ENCODE data around the gene PIGM.
"Not testable (repeated sequence)": the region's sequence is repeated elsewhere in the genome, so short reads cannot be mapped to it uniquely, and the experiment has no call there.

The PIGM gene

DNA sequence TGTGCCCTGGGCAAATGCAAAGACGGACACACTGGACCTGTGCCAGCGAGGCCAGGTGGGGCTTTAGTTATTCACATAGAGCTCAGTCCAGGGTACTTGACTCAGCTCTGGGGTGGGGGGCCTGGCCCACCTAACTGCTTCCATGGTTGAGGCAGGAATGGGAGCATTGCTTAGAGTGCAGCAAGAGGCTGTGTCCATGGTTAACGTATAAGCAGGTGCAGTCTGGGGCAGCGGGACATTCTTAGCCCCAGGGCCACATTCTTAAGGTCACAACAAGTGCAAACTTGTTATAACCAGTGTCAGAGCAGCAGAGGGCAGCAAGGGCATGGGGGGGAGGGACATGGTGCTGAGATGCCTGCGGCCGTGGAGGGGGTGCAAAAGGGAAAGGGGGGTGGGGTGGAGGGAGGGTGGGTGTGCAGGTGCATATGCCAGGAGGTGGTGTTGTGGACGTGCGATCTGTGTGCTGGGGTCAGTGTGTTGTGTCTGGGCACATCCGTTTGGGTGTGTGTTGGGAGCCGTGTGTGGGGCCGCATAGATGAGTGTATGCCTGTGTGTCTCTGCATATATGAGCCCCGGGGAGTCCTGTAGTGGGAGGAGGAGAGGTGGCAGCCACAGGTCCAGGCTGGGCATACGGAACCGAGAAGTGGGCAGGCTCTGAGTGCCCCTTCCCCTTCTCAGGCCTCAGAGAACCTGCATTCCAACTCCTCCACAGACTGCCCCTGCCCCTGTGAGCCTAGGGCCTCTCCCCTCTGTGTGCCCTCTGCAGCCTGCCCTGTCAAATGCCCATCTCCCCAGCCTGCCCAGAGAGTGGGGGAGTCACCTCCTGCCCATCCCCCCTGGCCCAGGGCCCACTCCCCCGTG is 29.8 kb upstream of the PIGM start:
- no peak for DNase-seq (ENCODE audit: low read depth, low spot score)

DNA sequence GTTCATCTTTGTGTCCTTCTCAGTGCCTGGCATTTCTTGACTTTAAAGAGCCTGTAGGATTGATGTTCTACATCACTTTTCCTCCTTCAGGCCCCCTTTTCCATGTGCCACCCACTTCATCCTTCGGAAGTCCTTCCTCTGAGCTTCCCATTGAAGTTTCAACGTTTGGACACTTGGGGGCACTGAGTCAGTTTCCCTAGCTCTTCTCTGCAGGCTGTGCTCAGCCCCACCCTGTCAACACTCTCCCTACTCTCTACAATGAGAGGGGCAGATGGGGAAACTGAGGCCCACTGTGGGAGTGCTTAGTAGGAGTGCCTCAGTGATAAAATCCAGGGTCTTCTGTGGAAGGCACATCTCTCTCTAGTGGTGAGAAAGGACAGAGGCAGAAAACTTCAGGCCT is 26.3 kb upstream of the PIGM start:
- DNase-seq (ENCODE audit: low read depth, low spot score): no peak

DNA sequence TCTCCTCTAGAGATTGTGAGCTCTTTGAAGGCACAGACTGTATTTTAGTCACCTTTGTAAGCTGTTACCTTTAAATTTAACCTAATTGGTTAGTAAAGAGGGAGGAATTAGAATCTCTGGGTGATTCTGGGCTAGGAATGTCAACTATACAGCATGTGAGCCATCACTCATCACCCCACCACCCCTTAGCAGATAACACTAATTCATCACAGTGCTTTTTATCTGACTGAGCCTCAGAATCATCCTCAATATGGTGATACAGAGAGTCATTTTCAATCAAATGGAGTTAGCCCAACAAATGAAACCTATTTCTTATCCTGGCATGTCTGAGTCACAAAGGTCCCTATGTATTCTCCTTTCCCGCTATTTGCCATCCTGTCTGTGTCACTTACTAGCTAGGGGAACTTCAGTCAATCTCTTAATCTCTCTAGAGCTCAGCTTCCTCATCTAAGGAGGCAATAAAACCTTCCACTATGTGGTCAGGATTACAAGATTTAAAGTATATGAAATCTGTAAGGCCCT is 24.9 kb upstream of the PIGM start:
- no peak for DNase-seq (ENCODE audit: low read depth, low spot score)

DNA sequence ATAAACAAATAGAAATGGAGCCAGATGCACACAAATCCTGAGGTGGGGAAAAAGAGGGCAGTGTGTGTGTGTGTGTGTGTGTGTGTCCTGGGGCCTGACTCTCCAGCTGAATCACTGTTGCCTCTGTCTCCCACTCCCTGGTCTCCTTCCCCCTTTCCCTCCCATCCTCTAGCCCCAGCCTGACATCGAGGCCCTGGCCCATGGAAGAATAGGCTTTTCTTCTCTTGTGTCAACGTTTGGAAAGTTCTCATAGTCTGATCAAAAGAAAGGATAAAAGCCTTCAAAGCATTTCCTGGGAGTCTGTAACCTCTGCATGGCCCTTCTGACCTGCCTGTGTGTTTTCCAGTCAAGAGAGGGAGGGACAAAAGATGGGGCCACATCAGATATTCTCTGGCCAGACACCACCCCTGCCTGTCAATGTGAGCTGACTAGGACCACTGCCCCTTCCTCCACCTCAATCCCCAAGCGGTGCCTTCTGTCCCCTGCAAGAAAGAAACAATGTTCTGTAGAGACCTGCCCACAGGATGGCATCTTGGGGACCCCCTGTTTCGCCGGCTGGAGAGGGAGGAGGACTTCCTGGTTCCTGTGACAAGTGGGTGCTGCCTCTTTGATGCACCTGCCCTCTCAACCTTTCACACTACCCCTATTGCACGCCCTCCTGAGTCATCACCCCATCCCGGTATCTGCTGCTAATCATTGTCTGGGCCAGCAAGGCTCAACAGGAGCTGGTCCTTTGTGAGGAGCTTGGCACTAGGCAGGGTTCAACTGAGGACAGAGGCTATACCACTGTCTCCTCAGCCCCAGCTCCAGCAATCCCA is 22.0 kb upstream of the PIGM start:
- DNase-seq (ENCODE audit: low read depth, low spot score): no peak

DNA sequence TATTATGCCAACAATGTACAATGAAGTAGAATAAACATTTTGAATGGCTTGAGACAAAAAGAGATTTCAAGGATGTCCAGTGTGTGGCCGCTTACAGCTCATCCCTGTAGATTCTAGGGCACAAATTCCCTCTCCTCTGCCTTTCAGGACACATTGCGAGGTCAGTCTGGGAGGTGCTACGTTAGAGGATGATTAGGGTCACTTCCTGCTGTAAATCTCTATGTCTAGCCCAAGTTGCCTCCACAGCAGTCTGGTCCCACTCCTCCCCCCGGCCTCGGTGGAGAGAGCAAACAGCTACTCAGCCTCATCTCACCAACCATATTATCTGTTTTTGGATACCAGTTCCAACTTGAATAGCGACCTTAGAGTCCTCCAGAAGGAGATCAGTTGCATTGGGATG is 21.1 kb upstream of the PIGM start:
- no peak for DNase-seq (ENCODE audit: low read depth, low spot score)

DNA sequence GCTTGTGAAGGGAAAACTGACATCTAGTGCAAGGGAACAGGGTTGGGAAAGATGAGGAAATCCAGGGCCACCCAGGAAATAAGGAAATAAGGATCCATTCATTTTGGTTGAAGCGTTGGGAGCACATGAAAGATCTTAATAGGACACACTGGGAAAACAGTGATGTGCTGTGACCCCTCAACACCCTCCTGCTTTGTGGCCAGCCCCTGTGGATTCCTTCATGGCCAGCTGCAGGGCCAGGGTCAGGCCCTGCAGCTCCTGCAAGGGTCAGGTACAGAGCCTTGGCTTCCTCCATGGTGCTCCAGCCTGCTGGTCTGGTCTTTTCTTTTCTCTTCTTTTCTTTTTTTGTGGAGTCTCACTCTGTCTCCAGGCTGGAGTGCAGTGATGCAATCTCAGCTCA is 18.8 kb upstream of the PIGM start:
- no peak for DNase-seq (ENCODE audit: low read depth, low spot score)

DNA sequence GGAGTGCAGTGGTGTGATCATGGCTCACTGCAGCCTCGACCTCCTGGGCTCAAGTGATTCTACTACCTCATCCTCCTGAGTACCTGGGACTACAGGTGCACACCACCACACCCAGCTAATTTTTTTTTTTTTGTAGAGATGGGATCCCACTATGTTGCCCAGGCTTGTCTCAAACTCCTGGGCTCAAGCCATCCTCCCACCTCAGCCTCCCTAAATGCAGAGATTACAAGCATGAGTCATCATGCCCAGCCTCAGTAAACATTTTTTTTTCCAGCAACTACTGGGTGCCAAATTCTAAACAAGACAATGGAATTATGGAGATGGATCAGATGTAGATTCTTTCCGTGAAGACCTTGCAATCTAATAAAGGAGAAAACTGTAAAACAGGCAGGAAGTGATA is 18.4 kb upstream of the PIGM start:
- not testable (repeated sequence) for DNase-seq (ENCODE audit: low read depth, low spot score)

DNA sequence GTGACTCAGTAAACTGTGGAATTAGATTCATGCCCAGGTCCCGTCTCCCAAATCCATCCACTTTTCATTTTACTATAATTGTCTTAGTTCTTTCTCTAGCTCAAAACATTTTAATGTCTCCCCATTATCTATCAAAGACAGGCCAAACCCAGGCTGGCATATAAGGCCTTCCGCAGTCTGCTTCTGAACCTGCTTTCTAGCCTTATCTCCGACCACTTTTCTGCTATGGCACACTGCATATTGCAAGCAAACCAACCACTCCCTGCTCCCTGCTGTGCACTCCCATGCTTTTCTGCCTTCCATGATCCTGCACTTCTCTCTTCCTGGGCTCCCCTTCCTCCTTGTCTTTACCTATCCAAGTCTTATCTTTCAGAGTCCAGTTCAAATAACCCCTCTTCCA is 17.3 kb upstream of the PIGM start:
- no peak for DNase-seq (ENCODE audit: low read depth, low spot score)

DNA sequence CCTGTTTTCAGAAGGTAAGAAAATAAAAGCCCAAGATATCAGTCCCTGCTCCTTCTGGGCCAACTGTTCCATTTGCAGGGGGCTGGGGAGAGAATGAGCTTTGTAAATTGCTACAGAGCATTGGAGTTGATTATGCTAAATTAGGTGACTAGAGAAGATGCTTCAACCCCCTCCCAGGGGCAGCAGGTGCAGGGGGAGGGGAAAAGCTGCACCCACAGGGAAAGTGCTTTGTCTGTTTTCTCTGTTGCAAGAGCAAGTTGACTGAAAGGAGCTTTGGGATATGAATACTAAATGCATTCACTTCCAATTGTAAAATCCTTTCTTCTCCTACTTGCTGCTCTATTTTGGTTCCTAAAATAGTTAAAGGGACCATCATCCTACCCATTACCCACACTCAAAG is 16.5 kb upstream of the PIGM start:
- no peak for DNase-seq (ENCODE audit: low read depth, low spot score)

DNA sequence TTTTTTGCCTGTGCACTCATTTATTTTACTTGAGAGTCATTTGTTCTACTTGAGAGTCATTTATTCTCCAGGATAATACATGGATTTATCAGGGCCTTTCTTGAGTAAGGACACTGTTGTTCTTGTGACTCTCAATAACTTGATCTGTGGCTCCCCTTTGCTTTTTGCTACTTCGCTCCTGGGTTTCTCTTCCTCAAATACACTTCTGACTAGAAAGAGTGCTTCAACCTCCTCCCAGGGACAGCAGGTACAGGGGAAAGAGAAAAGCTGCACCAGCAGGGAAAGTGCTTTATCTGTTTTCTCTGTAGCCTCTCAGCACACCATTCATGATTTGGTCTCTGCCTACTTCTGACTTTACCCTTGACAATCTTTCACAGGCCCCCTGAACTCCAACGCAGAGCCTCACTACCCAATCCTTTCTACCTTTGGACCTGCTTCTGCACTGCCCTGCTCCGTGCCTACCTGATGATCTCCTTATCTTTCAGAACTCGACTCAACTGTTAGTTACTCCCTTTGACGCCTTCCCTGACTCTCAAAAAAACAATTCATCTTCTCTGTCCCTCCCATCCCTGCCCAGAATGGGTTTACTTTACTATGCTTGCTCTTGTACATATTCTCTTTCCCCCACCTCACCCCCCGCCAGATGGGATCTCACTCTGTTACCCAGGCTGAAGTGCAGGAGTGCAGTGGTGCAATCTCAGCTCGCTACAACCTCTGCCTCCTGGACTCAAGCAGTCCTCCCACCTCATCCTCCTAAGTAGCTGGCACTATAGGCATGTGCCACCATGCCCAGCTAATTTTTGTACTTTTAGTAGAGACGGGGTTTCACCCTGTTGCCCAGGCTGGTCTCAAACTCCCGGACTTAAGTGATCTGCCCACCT is 15.6 kb upstream of the PIGM start:
- DNase-seq (ENCODE audit: low read depth, low spot score): no peak

DNA sequence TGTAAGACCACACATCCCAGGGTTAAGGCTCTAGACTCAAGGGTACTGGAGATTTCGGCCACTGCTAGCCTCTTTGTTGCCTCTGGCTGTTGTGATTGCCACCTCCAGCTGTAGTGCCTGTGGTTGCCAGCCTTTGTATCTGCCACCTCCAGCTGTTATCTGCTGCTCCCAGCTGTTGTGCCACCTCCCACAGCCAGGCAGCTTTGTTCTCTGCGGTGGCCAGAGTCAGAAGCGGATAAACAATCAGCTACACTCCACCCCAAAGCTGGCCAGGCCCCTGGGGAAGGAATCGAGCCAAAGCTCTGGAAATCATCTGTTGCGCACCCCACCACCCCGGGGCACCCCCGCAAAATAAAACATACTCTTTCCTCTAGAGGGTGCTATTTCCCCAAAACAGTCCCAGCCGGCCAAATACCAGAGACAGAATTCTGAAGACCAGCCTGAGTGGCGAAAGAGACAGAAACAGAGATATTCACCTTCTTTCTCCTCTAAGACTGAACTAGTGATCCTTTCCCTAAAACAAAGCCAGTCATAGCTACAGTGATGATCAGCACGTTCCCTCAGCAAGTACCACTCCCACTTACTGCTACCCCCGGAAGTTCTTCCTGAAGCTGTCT is 14.8 kb upstream of the PIGM start:
- no peak for DNase-seq (ENCODE audit: low read depth, low spot score)

DNA sequence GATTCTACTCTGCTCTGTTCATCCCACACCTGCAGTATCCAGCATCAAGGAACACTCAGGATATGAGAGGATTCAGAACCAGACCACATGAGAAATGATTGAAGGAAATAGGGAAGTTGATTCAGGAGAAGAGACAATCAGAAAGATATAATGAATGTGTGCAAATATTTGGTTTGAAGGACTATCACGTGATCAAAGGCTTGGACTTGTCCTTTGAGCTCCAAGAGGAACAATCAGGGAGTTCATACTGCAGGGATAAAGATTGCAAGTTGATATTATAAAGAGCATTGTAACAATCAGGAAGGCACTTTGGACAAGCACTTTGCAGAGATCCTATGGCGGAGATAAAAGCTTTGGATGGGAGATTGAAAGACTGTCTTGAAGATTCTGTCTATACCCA is 13.9 kb upstream of the PIGM start:
- DNase-seq (ENCODE audit: low read depth, low spot score): no peak

DNA sequence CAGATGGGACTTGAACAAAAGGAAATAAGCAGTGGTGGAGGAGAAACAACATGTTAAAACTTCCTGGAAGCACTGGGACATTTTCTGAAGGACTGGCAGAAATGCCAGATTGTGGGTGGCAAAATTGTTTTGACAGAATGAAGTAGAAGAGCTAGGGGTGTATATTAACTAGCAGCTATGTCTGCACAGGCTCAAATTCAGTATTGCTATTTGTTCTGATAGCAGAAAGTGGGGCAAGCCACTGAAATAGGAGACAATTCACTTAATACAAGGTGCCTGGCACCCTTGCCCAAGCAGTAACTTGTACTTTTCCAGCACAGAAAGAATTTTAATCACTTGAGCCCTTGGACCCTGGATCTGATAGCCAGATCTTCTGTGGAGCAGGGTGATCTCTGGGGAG is 11.8 kb upstream of the PIGM start:
- no peak for DNase-seq (ENCODE audit: low read depth, low spot score)

DNA sequence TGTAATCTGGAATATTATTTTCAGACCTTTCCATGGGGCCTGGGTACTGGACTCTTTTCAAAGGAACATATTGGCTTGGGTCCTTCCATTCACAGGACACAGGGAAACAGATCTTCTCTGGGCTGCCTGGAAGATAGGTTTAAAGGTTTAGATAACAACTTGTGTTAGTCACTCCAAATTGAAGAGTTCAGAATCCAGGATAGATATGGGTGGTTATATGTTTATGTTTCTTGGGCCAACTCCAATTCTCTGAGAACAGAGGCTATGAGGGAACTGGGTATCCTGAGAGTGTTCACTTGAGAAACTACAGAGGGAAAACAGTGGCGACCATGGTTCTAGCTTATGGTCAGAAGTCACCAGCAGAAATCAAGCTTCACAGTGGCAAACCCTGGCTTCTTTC is 8.7 kb upstream of the PIGM start:
- DNase-seq (ENCODE audit: low read depth, low spot score): no peak

DNA sequence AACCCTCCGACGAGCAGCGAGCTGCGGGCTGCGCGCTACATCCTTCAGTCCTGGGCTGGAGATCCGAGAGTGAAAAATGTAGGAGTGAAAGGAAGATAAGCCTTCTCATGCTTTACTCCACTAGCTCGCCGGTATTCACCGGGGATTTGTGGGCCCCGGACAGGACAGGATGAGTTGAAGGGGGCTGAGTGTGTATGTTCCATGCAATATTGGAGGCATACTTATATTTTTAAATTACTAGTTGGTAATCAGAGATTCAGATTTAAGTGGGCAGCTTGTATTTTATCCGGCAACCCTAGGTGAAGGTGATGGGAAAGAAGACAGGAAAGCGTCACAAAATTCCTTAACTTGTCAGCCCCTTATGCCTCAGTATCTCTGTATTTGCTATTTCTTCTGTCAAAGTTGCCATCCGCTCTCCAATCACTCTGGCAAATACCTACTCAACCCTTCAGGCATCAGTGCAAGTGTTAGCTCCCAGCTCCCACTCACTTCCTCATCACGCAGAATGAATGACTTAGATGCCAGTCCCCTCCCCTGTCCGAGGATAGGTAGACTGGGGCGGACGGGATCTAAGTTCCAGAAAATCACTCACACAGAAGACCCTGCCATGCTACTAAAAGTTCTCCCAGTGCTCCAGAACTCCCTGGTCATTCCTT is 503 bp upstream of the PIGM start:
- DNase-seq (ENCODE audit: low read depth, low spot score): no peak

DNA sequence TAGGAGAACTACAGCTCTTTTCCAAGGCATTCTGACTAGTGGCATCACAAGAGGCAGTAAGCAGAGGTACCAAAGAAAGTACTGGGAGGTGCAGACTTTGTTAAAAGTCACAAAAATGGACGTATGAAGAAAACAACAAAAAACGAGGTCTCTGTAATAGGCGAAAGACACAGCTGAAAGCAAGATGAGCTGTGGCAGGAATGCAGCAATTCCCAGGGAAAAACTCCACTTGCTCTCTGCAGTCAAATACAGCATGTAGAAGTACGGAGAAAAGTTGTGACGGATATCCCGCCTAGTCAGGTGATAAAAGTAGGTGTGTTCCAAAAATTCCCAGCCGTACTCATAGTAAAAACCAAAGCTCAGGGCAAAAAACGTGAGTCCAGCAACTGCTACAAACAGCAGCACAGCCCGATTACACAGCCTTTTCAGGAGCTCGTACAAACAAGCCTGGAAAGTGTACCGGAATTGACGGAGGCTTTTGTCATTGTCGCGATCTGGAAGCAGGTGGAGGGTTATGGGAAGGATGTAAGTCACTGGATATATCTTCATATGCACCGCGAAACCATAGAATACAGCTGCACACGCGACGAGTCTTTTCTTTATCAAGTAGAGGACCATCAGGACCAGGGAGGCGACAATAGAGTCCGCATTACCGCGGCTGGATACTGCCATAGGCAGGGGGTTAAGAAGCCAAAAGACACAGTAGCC is 979 bp downstream of the PIGM start:
- no peak for DNase-seq (ENCODE audit: low read depth, low spot score)

DNA sequence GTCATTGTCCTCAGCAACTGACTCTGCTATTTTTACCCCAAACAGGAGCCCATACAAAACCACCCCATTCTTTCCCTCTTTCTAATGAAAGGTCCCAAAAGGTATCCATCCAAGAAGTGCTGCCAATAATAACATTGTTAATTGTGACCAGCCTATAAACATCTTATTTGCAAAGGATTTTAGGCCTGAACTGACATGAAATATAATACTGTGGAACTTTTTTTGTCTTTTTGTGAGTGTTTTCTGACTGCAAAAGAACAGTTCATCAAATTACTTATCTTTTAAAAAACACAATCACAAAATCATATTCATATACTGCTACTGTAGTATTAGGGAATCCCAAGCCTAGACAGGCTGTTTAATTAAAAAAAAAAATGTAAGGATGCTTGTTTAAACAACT is 3.4 kb downstream of the PIGM start:
- DNase-seq (ENCODE audit: low read depth, low spot score): no peak

DNA sequence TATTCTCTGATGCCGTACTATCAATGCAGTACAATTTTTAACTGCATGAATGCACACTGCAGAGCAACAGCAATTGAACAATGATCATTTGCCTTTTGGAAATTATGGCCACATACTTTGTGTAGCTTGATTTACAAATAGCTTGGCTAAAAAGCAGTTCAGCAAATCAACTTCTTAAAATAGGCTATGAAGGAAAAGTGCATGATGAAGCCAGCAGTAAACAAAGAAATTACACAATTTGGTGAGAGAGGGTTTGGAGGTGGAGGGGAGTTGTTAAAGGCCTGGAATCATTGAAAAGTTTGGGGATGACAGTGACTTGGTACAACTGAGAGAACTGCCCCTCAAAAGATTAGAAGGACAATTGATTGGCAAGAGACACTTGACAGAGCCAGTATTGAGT is 6.5 kb downstream of the PIGM start:
- no peak for DNase-seq (ENCODE audit: low read depth, low spot score)

DNA sequence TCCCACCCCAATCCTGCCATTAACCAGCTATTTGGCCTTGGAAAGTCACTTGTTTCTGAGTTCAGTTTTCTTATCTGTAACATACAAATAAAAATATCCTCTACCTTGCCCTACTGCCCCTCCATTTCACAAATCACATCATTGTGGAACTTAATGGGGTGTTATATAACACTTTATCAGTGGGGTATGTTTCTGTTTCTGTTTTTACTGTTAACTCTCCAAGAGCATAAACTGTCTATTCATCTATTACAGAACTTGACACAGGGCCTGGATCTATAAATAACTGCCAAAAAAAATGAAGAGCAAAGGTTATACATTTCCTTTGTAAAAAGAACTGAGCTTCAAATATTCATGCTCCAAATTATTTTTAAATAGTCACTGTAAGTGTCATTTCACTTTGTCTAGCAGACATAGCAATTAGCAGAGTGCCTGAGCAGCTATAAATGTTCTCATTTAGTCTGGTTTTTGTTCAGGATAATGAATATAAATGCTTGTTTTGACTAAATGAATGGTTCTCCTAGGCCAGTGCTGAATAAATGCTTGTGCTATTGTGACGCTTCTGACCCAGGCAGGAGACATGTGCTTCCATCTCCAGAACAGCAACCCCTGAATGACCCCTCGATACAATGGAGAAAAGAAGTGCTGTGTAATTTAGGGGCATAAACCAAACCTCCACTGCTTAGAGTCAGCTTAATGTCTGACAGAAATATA is 7.4 kb downstream of the PIGM start:
- DNase-seq (ENCODE audit: low read depth, low spot score): no peak
